ENCODE measurements around the gene SRMS. TPM values are rescaled to one million over a fixed set of nuclear protein-coding genes. Genes with fewer than 3 reads are reported as not detected.
"Not testable (repeated sequence)": the region's sequence is repeated elsewhere in the genome, so short reads cannot be mapped to it uniquely, and the experiment has no call there.

Gene SRMS
- total RNA-seq, 1 experiment from 2014 or later = 0.79 TPM

DNA sequence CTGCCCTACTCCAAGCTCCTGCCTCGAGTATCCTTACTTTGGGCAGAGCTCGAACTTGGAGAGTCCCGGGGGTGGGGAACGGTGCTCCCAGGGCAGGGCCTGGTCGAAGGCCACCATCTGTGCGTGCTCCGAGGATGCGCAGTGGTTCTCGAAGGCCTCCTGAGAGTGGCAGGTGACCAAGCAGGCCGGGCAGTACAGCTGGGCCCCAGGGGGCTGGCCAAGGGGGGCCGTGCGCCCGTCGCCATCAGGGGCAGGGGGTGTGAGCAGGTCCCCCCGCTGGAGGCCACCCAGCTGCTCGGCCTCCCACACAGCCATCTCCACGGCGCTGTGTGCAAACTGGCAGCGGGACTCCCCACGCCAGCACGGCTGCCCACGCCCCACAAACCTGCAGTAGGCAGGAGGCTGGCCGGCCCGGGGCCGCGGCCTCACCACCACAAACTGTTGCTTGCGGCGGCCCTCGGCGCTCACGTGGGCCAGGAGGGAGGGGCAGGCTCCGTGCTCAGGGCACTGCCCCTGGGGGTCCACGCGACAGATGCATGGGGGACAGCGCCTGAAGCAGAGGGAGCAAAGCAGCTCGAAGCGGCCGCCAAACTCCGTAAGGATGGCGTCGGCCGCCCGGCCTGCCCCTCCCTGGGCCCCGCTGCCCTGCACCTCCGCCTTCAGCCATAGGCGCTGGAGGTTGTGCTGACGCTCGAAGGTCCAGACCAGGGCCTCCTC lies 24.7 kb upstream of the SRMS start:
- Histone ChIP-seq H3K56ac (ENCODE audit: insufficient read length, low read depth, low read length) (no peak overlapping the region), H3K79me1 (ENCODE audit: insufficient read depth, low read depth, low read length, poor library complexity, severe bottlenecking) (no peaks in the 10 kb centered on the region), H3K27me3 (ENCODE audit: insufficient read depth, low read length) (no peaks in the 10 kb centered on the region), H3K9ac (ENCODE audit: extremely low read depth, insufficient read length, low read length) (no peak overlapping the region), H4K8ac (replicated peaks; ENCODE audit: insufficient read length, low read depth, low read length) (no peak overlapping the region), H2BK12ac (ENCODE audit: insufficient read length, low read depth, low read length) (no peak overlapping the region), H4K20me1 (ENCODE audit: control insufficient read depth, insufficient read depth, insufficient read length) (no peaks in the 10 kb centered on the region), H3K14ac (ENCODE audit: insufficient read depth, low read length) (no peak overlapping the region), H3K9me3 (ENCODE audit: control insufficient read depth, low read depth, low read length) (no peaks in the 10 kb centered on the region), H4K91ac (ENCODE audit: insufficient read length, low read depth, low read length) (no peak overlapping the region), H3K4me2 (ENCODE audit: insufficient read depth, insufficient read length, low read length) (no peak overlapping the region), H3T11ph (ENCODE audit: low read length) (no peak overlapping the region), H3K27ac (ENCODE audit: insufficient read length, low read depth, low read length) (no peak overlapping the region), H2BK20ac (ENCODE audit: low read depth, low read length, poor library complexity, severe bottlenecking) (no peak overlapping the region), H2AK5ac (ENCODE audit: insufficient read length, low read length) (no peak overlapping the region), H3K23me2 (ENCODE audit: insufficient read length, low read depth, low read length, poor library complexity, severe bottlenecking) (peaks cover 4% of the 10 kb centered on the region), H2BK120ac (ENCODE audit: low read depth, low read length, poor library complexity, severe bottlenecking) (no peak overlapping the region), H3K23ac (ENCODE audit: insufficient read length, low read depth, low read length) (no peak overlapping the region), H3K4me1 (ENCODE audit: insufficient read depth, low read length) (no peaks in the 10 kb centered on the region), H3K79me2 (ENCODE audit: insufficient read depth, low read length) (no peaks in the 10 kb centered on the region), H2BK15ac (ENCODE audit: low read depth, low read length) (no peak overlapping the region), H3K18ac (ENCODE audit: insufficient read length, low read depth, low read length) (no peak overlapping the region), H4K5ac (ENCODE audit: insufficient read length, low read depth, low read length) (no peak overlapping the region), H2AFZ (ENCODE audit: low read length) (no peak overlapping the region), H3K4ac (ENCODE audit: low read depth, low read length) (no peak overlapping the region), H2BK5ac (ENCODE audit: insufficient read length, low read length) (no peak overlapping the region)
- H3K27me3 Mint-ChIP-seq (ENCODE audit: low read depth) = no peaks in the 10 kb centered on the region; the same call in 1 of the 2 replicates
- DNase-seq = no peak
- peaks cover 4 to 10% of the 10 kb centered on the region in 2 experiments; a peak in 3 of 4 replicates for H3K4me1 Mint-ChIP-seq
- no peaks in the 10 kb centered on the region for H3K9me3 Mint-ChIP-seq
- H3K27ac Mint-ChIP-seq = no peak overlapping the region; a peak in 1 of 7 replicates
- TF ChIP-seq, protein P1, sequence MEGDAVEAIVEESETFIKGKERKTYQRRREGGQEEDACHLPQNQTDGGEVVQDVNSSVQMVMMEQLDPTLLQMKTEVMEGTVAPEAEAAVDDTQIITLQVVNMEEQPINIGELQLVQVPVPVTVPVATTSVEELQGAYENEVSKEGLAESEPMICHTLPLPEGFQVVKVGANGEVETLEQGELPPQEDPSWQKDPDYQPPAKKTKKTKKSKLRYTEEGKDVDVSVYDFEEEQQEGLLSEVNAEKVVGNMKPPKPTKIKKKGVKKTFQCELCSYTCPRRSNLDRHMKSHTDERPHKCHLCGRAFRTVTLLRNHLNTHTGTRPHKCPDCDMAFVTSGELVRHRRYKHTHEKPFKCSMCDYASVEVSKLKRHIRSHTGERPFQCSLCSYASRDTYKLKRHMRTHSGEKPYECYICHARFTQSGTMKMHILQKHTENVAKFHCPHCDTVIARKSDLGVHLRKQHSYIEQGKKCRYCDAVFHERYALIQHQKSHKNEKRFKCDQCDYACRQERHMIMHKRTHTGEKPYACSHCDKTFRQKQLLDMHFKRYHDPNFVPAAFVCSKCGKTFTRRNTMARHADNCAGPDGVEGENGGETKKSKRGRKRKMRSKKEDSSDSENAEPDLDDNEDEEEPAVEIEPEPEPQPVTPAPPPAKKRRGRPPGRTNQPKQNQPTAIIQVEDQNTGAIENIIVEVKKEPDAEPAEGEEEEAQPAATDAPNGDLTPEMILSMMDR (conservative IDR thresholded peaks at IDR 0.05) = no peak
- no peak overlapping the region for H3K4me3 Mint-ChIP-seq
- no peaks in the 10 kb centered on the region for H3K36me3 Mint-ChIP-seq (ENCODE audit: insufficient read depth in 1 of 3, low read depth in 3 of 3)
- WGBS (ENCODE audit: extremely low coverage, insufficient read length, low lambda C conversion rate) = no CpG with 5 or more reads among the region's 48 CpGs

- H4K20me1 ChIP-seq (ENCODE audit: control insufficient read depth, insufficient read depth, insufficient read length); H3K4me2 ChIP-seq (ENCODE audit: insufficient read depth, insufficient read length, low read length); H3K56ac ChIP-seq (ENCODE audit: insufficient read length, low read depth, low read length); H3K4me1 ChIP-seq (ENCODE audit: insufficient read depth, low read length); H3T11ph ChIP-seq (ENCODE audit: low read length); H2BK20ac ChIP-seq (ENCODE audit: low read depth, low read length, poor library complexity, severe bottlenecking); H3K4me3 Mint-ChIP-seq; H4K8ac ChIP-seq (replicated peaks; ENCODE audit: insufficient read length, low read depth, low read length); H3K27ac Mint-ChIP-seq; H3K36me3 Mint-ChIP-seq (ENCODE audit: insufficient read depth in 1 of 3, low read depth in 3 of 3); H3K4me1 Mint-ChIP-seq; H3K79me2 ChIP-seq (ENCODE audit: insufficient read depth, low read length); H3K9me3 Mint-ChIP-seq; H3K23ac ChIP-seq (ENCODE audit: insufficient read length, low read depth, low read length); H3K23me2 ChIP-seq (ENCODE audit: insufficient read length, low read depth, low read length, poor library complexity, severe bottlenecking); H3K14ac ChIP-seq (ENCODE audit: insufficient read depth, low read length); H3K27me3 ChIP-seq (ENCODE audit: insufficient read depth, low read length); H2AFZ ChIP-seq (ENCODE audit: low read length); H3K27me3 Mint-ChIP-seq (ENCODE audit: low read depth); H3K4ac ChIP-seq (ENCODE audit: low read depth, low read length); H3K9me3 ChIP-seq (ENCODE audit: control insufficient read depth, low read depth, low read length); H3K79me1 ChIP-seq (ENCODE audit: insufficient read depth, low read depth, low read length, poor library complexity, severe bottlenecking); H2BK120ac ChIP-seq (ENCODE audit: low read depth, low read length, poor library complexity, severe bottlenecking); H2AK5ac ChIP-seq (ENCODE audit: insufficient read length, low read length); H2BK12ac ChIP-seq (ENCODE audit: insufficient read length, low read depth, low read length); DNase-seq; H3K18ac ChIP-seq (ENCODE audit: insufficient read length, low read depth, low read length); H3K9ac ChIP-seq (ENCODE audit: extremely low read depth, insufficient read length, low read length); H3K27ac ChIP-seq (ENCODE audit: insufficient read length, low read depth, low read length); H4K91ac ChIP-seq (ENCODE audit: insufficient read length, low read depth, low read length); H2BK5ac ChIP-seq (ENCODE audit: insufficient read length, low read length); H4K5ac ChIP-seq (ENCODE audit: insufficient read length, low read depth, low read length); H2BK15ac ChIP-seq (ENCODE audit: low read depth, low read length): not testable (repeated sequence)
- WGBS (ENCODE audit: extremely low coverage, insufficient read length, low lambda C conversion rate) = no CpG with 5 or more reads among the region's 11 CpGs
Measured at GRCh38 chr20:63571087-63571478, 23.5 kb upstream of the SRMS start.

All from H9 (cell line).